ENCODE results near the gene HNRNPM.

DNA sequence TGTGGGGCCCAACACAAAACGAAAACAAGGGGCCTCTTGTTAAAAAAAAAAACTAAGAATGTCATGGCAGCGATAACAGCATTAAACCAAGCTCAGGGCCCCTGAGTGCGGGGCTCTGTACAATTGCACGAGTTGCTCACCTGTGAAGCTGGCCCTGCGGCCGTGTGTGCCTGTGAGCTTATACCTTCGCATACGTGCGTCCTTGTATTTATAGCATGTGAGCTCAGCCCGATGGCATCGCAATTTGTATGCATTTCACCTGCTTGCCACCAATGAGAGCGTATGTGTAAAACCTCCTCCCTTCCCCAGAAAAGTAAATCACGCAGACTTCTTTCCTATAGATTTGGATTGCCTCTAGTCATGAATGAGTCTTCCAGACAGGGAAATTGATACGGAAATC is 17.1 kb downstream of the HNRNPM start:
- no peak for TF ChIP-seq EZH2 (IDR thresholded peaks at IDR 0.05; ENCODE audit: borderline replicate concordance, low read depth, low read length, severe bottlenecking)
- TF ChIP-seq, protein P1, sequence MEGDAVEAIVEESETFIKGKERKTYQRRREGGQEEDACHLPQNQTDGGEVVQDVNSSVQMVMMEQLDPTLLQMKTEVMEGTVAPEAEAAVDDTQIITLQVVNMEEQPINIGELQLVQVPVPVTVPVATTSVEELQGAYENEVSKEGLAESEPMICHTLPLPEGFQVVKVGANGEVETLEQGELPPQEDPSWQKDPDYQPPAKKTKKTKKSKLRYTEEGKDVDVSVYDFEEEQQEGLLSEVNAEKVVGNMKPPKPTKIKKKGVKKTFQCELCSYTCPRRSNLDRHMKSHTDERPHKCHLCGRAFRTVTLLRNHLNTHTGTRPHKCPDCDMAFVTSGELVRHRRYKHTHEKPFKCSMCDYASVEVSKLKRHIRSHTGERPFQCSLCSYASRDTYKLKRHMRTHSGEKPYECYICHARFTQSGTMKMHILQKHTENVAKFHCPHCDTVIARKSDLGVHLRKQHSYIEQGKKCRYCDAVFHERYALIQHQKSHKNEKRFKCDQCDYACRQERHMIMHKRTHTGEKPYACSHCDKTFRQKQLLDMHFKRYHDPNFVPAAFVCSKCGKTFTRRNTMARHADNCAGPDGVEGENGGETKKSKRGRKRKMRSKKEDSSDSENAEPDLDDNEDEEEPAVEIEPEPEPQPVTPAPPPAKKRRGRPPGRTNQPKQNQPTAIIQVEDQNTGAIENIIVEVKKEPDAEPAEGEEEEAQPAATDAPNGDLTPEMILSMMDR (IDR thresholded peaks at IDR 0.05; ENCODE audit: borderline replicate concordance, extremely low read depth, low read length, poor library complexity, severe bottlenecking), result no peak
